DMS53 treated with DMSO at 0.1 percent for 48 hours (cell line): ENCODE results near the gene RXFP4.
"Not testable (repeated sequence)": the region's sequence is repeated elsewhere in the genome, so short reads cannot be mapped to it uniquely, and the experiment has no call there.

Source experiments
- DNase-seq: peaks from one replicate; lab custom pipeline; 2025; ENCODE audit not compliant: unreplicated experiment; lab: John Stamatoyannopoulos, UW

Gene RXFP4

GRCh38 chr1:155976913-155977689, 35.7 kb downstream of the RXFP4 start:
- DNase-seq, result peak; percentile 7

- DNase-seq, result no peak
Observed at GRCh38 chr1:155977690-155978324, 36.4 kb downstream of the RXFP4 start.

- peak; percentile 30 for DNase-seq
Observed at GRCh38 chr1:155978325-155978972, 37.0 kb downstream of the RXFP4 start, which contains the start of gene ARHGEF2. ARHGEF2 (minus strand) TSS chr1:155978547; CDS start chr1:155978427, 120 bp downstream.

- no peak for DNase-seq
Observed at GRCh38 chr1:155978973-155979429, 37.6 kb downstream of the RXFP4 start.

GRCh38 chr1:155979597-155980343, 38.3 kb downstream of the RXFP4 start:
- no peak for DNase-seq

GRCh38 chr1:155981266-155982088, 40.0 kb downstream of the RXFP4 start:
- no peak for DNase-seq

- DNase-seq, result no peak
Observed at GRCh38 chr1:155982106-155982505, 40.7 kb downstream of the RXFP4 start.

- DNase-seq, result peak; percentile 58
Observed at GRCh38 chr1:155983191-155984024, 42.0 kb downstream of the RXFP4 start.

GRCh38 chr1:155984341-155984740, 42.9 kb downstream of the RXFP4 start:
- DNase-seq, result peak; percentile 66

GRCh38 chr1:155984903-155985645, 43.6 kb downstream of the RXFP4 start:
- DNase-seq, result not testable (repeated sequence)

GRCh38 chr1:155989242-155990004, 48.0 kb downstream of the RXFP4 start:
- peak; percentile 48 for DNase-seq

GRCh38 chr1:155990005-155990739, 48.7 kb downstream of the RXFP4 start:
- no peak for DNase-seq
